Endothelial cell of umbilical vein (primary cell): ENCODE data around the gene PRR15L. TPM values are rescaled to one million over a fixed set of nuclear protein-coding genes. Genes with fewer than 3 reads are reported as not detected.

Experiments used
- BruUV-seq: library from RNA; stranded (reverse); fragments of 400-500 nt; replicated peaks from 2 replicates; lab custom pipeline; 2021; lab: Mats Ljungman, UMichigan
- CTCF ChIA-PET: fragments of 300-600, 350-600 bp; sonication (Branson Sonifier 250); formaldehyde crosslinking; loops from one replicate; lab custom pipeline; 2021; ENCODE audit warnings: antibody characterized with exemption, inconsistent platforms; lab: Charles Lee
- POLR2A ChIA-PET: fragments of 300-600, 350-600 bp; sonication (Branson Sonifier 250); formaldehyde crosslinking; loops from one replicate; lab custom pipeline; 2021; ENCODE audit warnings: antibody characterized with exemption, inconsistent platforms; lab: Charles Lee
- DNase-seq: peaks from one replicate; pipeline ENCODE4 v3.0.0-alpha.2; 2011; ENCODE audit warnings: low read depth, low spot score
- FAIRE-seq: peaks from 2 replicates; lab custom pipeline; 2011; peaks lifted over from hg19 to GRCh38; lab: Jason Lieb, UNC
- H2AFZ ChIP-seq: 2 replicates; pipeline ENCODE4 v1.6.0; 2012; ENCODE audit warnings: low read depth, low read length, control low read depth, inconsistent platforms
- H3K27ac ChIP-seq: 2 replicates; pipeline ENCODE4 v1.5.1; 2011; ENCODE audit warnings: low read depth, mild to moderate bottlenecking, control low read depth, low read length, moderate library complexity; ENCODE audit not compliant: insufficient read depth
- H3K27me3 ChIP-seq, 2 experiments: 2 replicates each; pipeline versions ENCODE4 v1.6.0 to v1.6.1; 2011; ENCODE audit warnings: low read length in 2 of 2, mixed read lengths in 1 of 2; ENCODE audit not compliant: control insufficient read depth in 2 of 2, insufficient read depth in 2 of 2
- H3K36me3 ChIP-seq, 2 experiments: 2 replicates in 1 of 2; 3 replicates in 1 of 2; pipeline ENCODE4 v1.5.1; 2011; ENCODE audit warnings: low read length in 2 of 2, mild to moderate bottlenecking in 1 of 2, moderate library complexity in 1 of 2; ENCODE audit not compliant: control insufficient read depth in 2 of 2, insufficient read depth in 2 of 2; ENCODE audit errors: extremely low read depth in 1 of 2
- H3K4me1 ChIP-seq: 3 replicates; pipeline ENCODE4 v1.5.1; 2011; ENCODE audit warnings: mild to moderate bottlenecking, low read length; ENCODE audit not compliant: control insufficient read depth, insufficient read depth; ENCODE audit errors: extremely low read depth
- H3K4me2 ChIP-seq: 2 replicates; pipeline ENCODE4 v1.6.1; 2011; ENCODE audit warnings: low read length, control low read depth, mixed read lengths; ENCODE audit not compliant: insufficient read depth
- H3K4me3 ChIP-seq, 3 experiments: fragments of 200-600 bp in 1 of 3; sonication (generic), shearing (Covaris generic) in 1 of 3; replicated peaks in 1 of 3; 2 replicates each; pipeline ENCODE4 v1.5.1; 2011 to 2016; ENCODE audit warnings: control low read depth in 3 of 3, low read length in 3 of 3, mild to moderate bottlenecking in 2 of 3, inconsistent platforms in 1 of 3, low read depth in 1 of 3, moderate library complexity in 1 of 3; ENCODE audit not compliant: insufficient read depth in 1 of 3
- H3K79me2 ChIP-seq: 2 replicates; pipeline ENCODE4 v1.6.0; 2012; ENCODE audit warnings: low read length, inconsistent platforms; ENCODE audit not compliant: control insufficient read depth, insufficient read depth
- H3K9ac ChIP-seq: replicated peaks from 2 replicates; pipeline ENCODE3; 2011; ENCODE audit warnings: low read length, control low read depth; ENCODE audit not compliant: insufficient read depth; ENCODE audit errors: extremely low read depth
- H3K9me1 ChIP-seq: replicated peaks from 3 replicates; pipeline ENCODE4 v1.6.0; 2011; ENCODE audit warnings: mild to moderate bottlenecking, low read length; ENCODE audit not compliant: control insufficient read depth, insufficient read depth; ENCODE audit errors: extremely low read depth
- H3K9me3 ChIP-seq: replicated peaks from 2 replicates; pipeline ENCODE4 v1.5.1; 2012; ENCODE audit warnings: low read length, inconsistent platforms; ENCODE audit not compliant: control insufficient read depth, insufficient read depth
- H4K20me1 ChIP-seq: replicated peaks from 2 replicates; pipeline ENCODE3; 2011; ENCODE audit warnings: mild to moderate bottlenecking, low read length; ENCODE audit not compliant: control insufficient read depth, insufficient read depth; ENCODE audit errors: extremely low read depth
- CTCF ChIP-seq, 2 donors: IDR thresholded peaks; 1 replicate in 1 of 2; 2 replicates in 1 of 2; pipeline ENCODE4 v1.5.1; 2011; ENCODE audit warnings: low read length in 2 of 2, mild to moderate bottlenecking in 2 of 2, moderate library complexity in 2 of 2, control low read depth in 1 of 2, inconsistent platforms in 1 of 2, low read depth in 1 of 2; ENCODE audit not compliant: insufficient read depth in 1 of 2; ENCODE audit errors: extremely low read depth in 1 of 2
- EZH2 ChIP-seq: IDR thresholded peaks from 2 replicates; pipeline ENCODE4 v1.6.1; 2012; ENCODE audit warnings: borderline replicate concordance, low read depth, mild to moderate bottlenecking, moderate library complexity, low read length, inconsistent platforms; ENCODE audit not compliant: severe bottlenecking
- FOS ChIP-seq: IDR thresholded peaks from 2 replicates; pipeline ENCODE4 v1.6.1; 2011; ENCODE audit warnings: mild to moderate bottlenecking, low read length, moderate library complexity, borderline replicate concordance; ENCODE audit not compliant: insufficient read depth
- GATA2 ChIP-seq: IDR thresholded peaks from 2 replicates; pipeline ENCODE4 v1.7.0; 2011; ENCODE audit warnings: low read depth, mild to moderate bottlenecking, moderate library complexity, mixed read lengths, low read length; ENCODE audit not compliant: insufficient read length, insufficient read depth
- JUN ChIP-seq: IDR thresholded peaks from 2 replicates; pipeline ENCODE4 v1.6.1; 2011; ENCODE audit warnings: borderline replicate concordance, low read depth; ENCODE audit not compliant: insufficient read length, insufficient read depth
- MAX ChIP-seq: IDR thresholded peaks from 2 replicates; pipeline ENCODE4 v1.6.1; 2011; ENCODE audit not compliant: insufficient read depth, insufficient read length
- MYC ChIP-seq: IDR thresholded peaks from one replicate; pipeline ENCODE4 v1.6.1; 2011; ENCODE audit warnings: mild to moderate bottlenecking, low read depth, low read length
- POLR2A ChIP-seq: IDR thresholded peaks from 2 replicates; pipeline ENCODE4 v1.6.1; 2012; ENCODE audit warnings: low read depth, mild to moderate bottlenecking, control low read depth, low read length
- POLR2AphosphoS5 ChIP-seq: IDR thresholded peaks from 2 replicates; pipeline ENCODE4 v1.6.1; 2012; ENCODE audit warnings: low read depth, mild to moderate bottlenecking, control low read depth, low read length, moderate library complexity; ENCODE audit not compliant: insufficient read depth
- dilution Hi-C: fragments of 300-500 bp; cut with MboI; formaldehyde crosslinking; loops from one replicate; pipeline ENCODE4 v1.15.0; 2019; ENCODE audit warnings: low sequenced_read_pairs; ENCODE audit not compliant: extremely low pct_ligation_motif_present
- intact Hi-C: fragments of 100-400 bp; cut with micrococcal nuclease; formaldehyde crosslinking; loops from one replicate; pipeline ENCODE4 v1.10.0; 2022
- polyA plus RNA-seq, 4 experiments: library from polyadenylated mRNA; depleted of rRNA in 3 of 4; stranded (reverse) in 3 of 4; unstranded in 1 of 4; fragments of >200 nt; gene quantifications; 2 replicates each; pipeline versions ENCODE4 v1.2.1 to v1.2.3, GENCODE V29; 2011 to 2012; ENCODE audit warnings: missing spikeins in 1 of 4
- total RNA-seq: library from RNA; stranded (reverse); gene quantifications from 2 replicates; pipeline ENCODE4 v1.2.3, GENCODE V29; 2021

Gene PRR15L
- total and polyA plus RNA-seq, 2 donors (not counting 3 experiments of a cell fraction or from before 2014, with no cell fraction given) = not detected

DNA sequence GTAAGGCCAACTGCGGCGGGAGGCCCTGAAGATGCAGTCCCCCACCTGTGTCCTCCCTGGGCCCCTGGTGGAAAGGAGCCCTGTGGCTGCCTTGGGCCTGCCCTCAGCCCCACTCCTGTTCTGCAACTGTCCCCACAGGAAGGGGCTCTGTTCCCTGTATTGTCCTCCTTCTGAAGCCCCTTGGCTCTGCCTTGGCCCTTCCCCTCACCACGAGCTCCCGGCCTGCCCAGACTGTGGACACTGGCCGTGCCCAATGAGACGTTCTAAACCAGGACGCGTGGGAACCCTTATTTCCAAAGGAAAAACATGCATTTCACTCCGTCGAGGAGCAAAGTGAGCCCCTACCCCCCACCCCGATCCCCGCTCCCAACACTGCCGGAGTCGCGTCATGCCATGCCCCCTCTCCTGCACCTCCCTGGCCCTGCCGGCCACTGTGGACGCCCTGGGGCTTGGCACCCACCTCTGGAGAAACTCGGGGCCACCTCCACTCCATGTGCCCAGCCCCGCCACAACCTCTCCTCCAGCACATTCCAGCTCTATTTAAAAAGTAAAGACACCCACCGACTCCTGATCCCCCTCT lies 29.8 kb downstream of the PRR15L start:
- intact Hi-C loops (no loop called here), dilution Hi-C loops (no loop called here)
- FAIRE-seq (no peak), DNase-seq (no peak)
- H4K20me1 ChIP-seq = no peaks in the 10 kb centered on the region
- H3K4me1 ChIP-seq = no peaks in the 10 kb centered on the region
- no peak overlapping the region for H3K27ac ChIP-seq
- H2AFZ ChIP-seq = no peak overlapping the region
- no peaks in the 10 kb centered on the region for H3K79me2 ChIP-seq
- H3K9me1 ChIP-seq = no peaks in the 10 kb centered on the region
- ChIA-PET CTCF (interaction anchor here (1.5 kb wide), 1 partner anchor 19 kb away, joined by 4 read pairs; no protein-coding TSS in a partner anchor), POLR2A (no interaction called here)
- H3K36me3 ChIP-seq = peaks cover 0 to 31% of the 10 kb centered on the region in 2 experiments
- H3K9me3 ChIP-seq = no peaks in the 10 kb centered on the region
- no peak overlapping the region for H3K4me2 ChIP-seq
- BruUV-seq = no TSS peak
- no peak overlapping the region for H3K9ac ChIP-seq
- H3K4me3 ChIP-seq = no peak overlapping the region
- H3K27me3 ChIP-seq = no peaks in the 10 kb centered on the region
- TF ChIP-seq MAX = no peak
- no peak for TF ChIP-seq EZH2
- TF ChIP-seq JUN = no peak
- TF ChIP-seq GATA2 = no peak
- no peak for TF ChIP-seq CTCF (IDR thresholded peaks at IDR 0.05; ENCODE audit: extremely low read depth in 1 of 2, insufficient read depth in 1 of 2, low read depth in 1 of 2, low read length in 2 of 2)
- TF ChIP-seq POLR2A = no peak
- TF ChIP-seq POLR2AphosphoS5 = no peak
- TF ChIP-seq FOS = no peak
- no peak for TF ChIP-seq MYC
